HG02973 (cell line): Measurements from ENCODE around the gene PSME3IP1.
"Not testable (repeated sequence)": the region's sequence is repeated elsewhere in the genome, so short reads cannot be mapped to it uniquely, and the experiment has no call there.

Experiments
- ATAC-seq: cut with Tn5 transposase; IDR thresholded peaks from one replicate; pipeline ENCODE4 v1.9.1; 2021; ENCODE audit warnings: moderate library complexity; ENCODE audit not compliant: unreplicated experiment

PSME3IP1 gene

GRCh38 chr16:57185945-57186871 lies at the start of gene PSME3IP1, which contains the start of gene RSPRY1:
Gene PSME3IP1, minus strand, starts transcription at chr16:57186039. Its CDS starts 12,185 bp downstream, at chr16:57173854.
Gene RSPRY1, plus strand, starts transcription at chr16:57186329. Its CDS starts 18,330 bp downstream, at chr16:57204659.
- peak; percentile 80 for ATAC-seq

- no peak for ATAC-seq
These were observed 49.5 kb upstream of the PSME3IP1 start for GRCh38 chr16:57235128-57236021.

- ATAC-seq = no peak
These were observed 48.9 kb upstream of the PSME3IP1 start for GRCh38 chr16:57234707-57235092.

GRCh38 chr16:57233944-57234706 lies 48.3 kb upstream of the PSME3IP1 start:
- no peak for ATAC-seq

GRCh38 chr16:57231821-57232350 lies 46.0 kb upstream of the PSME3IP1 start:
- ATAC-seq = no peak

GRCh38 chr16:57229079-57229478 lies 43.2 kb upstream of the PSME3IP1 start:
- ATAC-seq = no peak

GRCh38 chr16:57226701-57227621 lies 41.1 kb upstream of the PSME3IP1 start:
- no peak for ATAC-seq

- ATAC-seq = no peak
These were observed 40.1 kb upstream of the PSME3IP1 start for GRCh38 chr16:57225978-57226377.

- no peak for ATAC-seq
These were observed 39.0 kb upstream of the PSME3IP1 start for GRCh38 chr16:57224651-57225335.

GRCh38 chr16:57223057-57223456 lies 37.2 kb upstream of the PSME3IP1 start:
- ATAC-seq = no peak

GRCh38 chr16:57216968-57217367 lies 31.1 kb upstream of the PSME3IP1 start:
- ATAC-seq = no peak

GRCh38 chr16:57213462-57213861 lies 27.6 kb upstream of the PSME3IP1 start:
- no peak for ATAC-seq

GRCh38 chr16:57209780-57210179 lies 23.9 kb upstream of the PSME3IP1 start:
- ATAC-seq = no peak

- no peak for ATAC-seq
These were observed 23.1 kb upstream of the PSME3IP1 start for GRCh38 chr16:57208926-57209325.

- ATAC-seq = no peak
These were observed 18.8 kb upstream of the PSME3IP1 start for GRCh38 chr16:57204675-57205074.

GRCh38 chr16:57203451-57203850 lies 17.6 kb upstream of the PSME3IP1 start:
- no peak for ATAC-seq

GRCh38 chr16:57202095-57202886 lies 16.5 kb upstream of the PSME3IP1 start:
- ATAC-seq = no peak

- ATAC-seq = not testable (repeated sequence)
These were observed 15.1 kb upstream of the PSME3IP1 start for GRCh38 chr16:57200926-57201325.
